Liver (tissue), 9 donors: ENCODE data around the gene HS3ST6. TPM values are rescaled to one million over a fixed set of nuclear protein-coding genes. Genes with fewer than 3 reads are reported as not detected.
A peak's percentile ranks its signal among the peaks of the same experiment; 100 is the strongest.

Experiments
- DNase-seq: peaks from one replicate; pipeline ENCODE4 v3.0.0-alpha.2; 2017; ENCODE audit warnings: low spot score
- H3K27ac ChIP-seq, 2 donors: one replicate each; pipeline ENCODE4 v1.7.0; 2013; ENCODE audit warnings: inconsistent platforms in 2 of 2, low read length in 2 of 2, control low read depth in 1 of 2, low read depth in 1 of 2, mild to moderate bottlenecking in 1 of 2
- H3K27me3 ChIP-seq, 4 donors: one replicate each; pipeline versions ENCODE4 v1.6.1 to v1.7.0; 2013; ENCODE audit warnings: low read length in 3 of 4, inconsistent platforms in 1 of 4, mild to moderate bottlenecking in 1 of 4, moderate library complexity in 1 of 4; ENCODE audit not compliant: control insufficient read depth in 4 of 4, insufficient read depth in 4 of 4
- H3K36me3 ChIP-seq, 4 donors: one replicate each; pipeline versions ENCODE4 v1.6.1 to v1.7.0; 2013; ENCODE audit warnings: low read length in 3 of 4, mild to moderate bottlenecking in 3 of 4, low read depth in 1 of 4, moderate library complexity in 1 of 4; ENCODE audit not compliant: control insufficient read depth in 4 of 4, insufficient read depth in 3 of 4
- H3K4me1 ChIP-seq, 4 donors: one replicate each; pipeline versions ENCODE4 v1.6.1 to v1.7.0; 2013; ENCODE audit warnings: low read length in 3 of 4, mild to moderate bottlenecking in 3 of 4, moderate library complexity in 1 of 4; ENCODE audit not compliant: control insufficient read depth in 4 of 4, insufficient read depth in 4 of 4
- H3K4me3 ChIP-seq, 3 donors: one replicate each; pipeline versions ENCODE4 v1.6.1 to v1.7.0; 2013; ENCODE audit warnings: low read length in 3 of 3, control low read depth in 1 of 3, low read depth in 1 of 3, mild to moderate bottlenecking in 1 of 3
- H3K9ac ChIP-seq, 2 donors: one replicate each; pipeline ENCODE4 v1.7.0; 2013; ENCODE audit warnings: low read length in 2 of 2, mild to moderate bottlenecking in 2 of 2, moderate library complexity in 2 of 2, control low read depth in 1 of 2, low read depth in 1 of 2
- H3K9me3 ChIP-seq, 4 donors: one replicate each; pipeline versions ENCODE4 v1.6.1 to v1.7.0; 2013; ENCODE audit warnings: low read length in 3 of 4; ENCODE audit not compliant: control insufficient read depth in 4 of 4
- EGR1 ChIP-seq, 2 donors: IDR thresholded peaks; 2 replicates each; pipeline ENCODE4 v1.6.1; 2016 to 2018; ENCODE audit warnings: antibody characterized with exemption in 2 of 2, low read depth in 2 of 2
- FOXA1 ChIP-seq: IDR thresholded peaks from 2 replicates; pipeline ENCODE4 v1.6.1; 2016; ENCODE audit warnings: antibody characterized with exemption
- FOXA2 ChIP-seq: IDR thresholded peaks from 2 replicates; pipeline ENCODE4 v1.6.1; 2016; ENCODE audit warnings: antibody characterized with exemption
- GABPA ChIP-seq, 2 donors: IDR thresholded peaks in 1 of 2; conservative IDR thresholded peaks in 1 of 2; 2 replicates each; pipeline ENCODE4 v1.6.1; 2016; ENCODE audit warnings: antibody characterized with exemption in 2 of 2, mild to moderate bottlenecking in 1 of 2, moderate library complexity in 1 of 2
- HNF4A ChIP-seq, 2 donors: conservative IDR thresholded peaks; 2 replicates each; pipeline ENCODE4 v1.6.1; 2016; ENCODE audit warnings: antibody characterized with exemption in 2 of 2, mild to moderate bottlenecking in 2 of 2
- HNF4G ChIP-seq: IDR thresholded peaks from 2 replicates; pipeline ENCODE4 v1.6.1; 2016; ENCODE audit warnings: antibody characterized with exemption
- JUND ChIP-seq, 2 donors: IDR thresholded peaks; 2 replicates each; pipeline ENCODE4 v1.6.1; 2016; ENCODE audit warnings: antibody characterized with exemption in 2 of 2
- NR2F2 ChIP-seq: IDR thresholded peaks from 2 replicates; pipeline ENCODE4 v1.6.1; 2016; ENCODE audit warnings: antibody characterized with exemption
- RAD21 ChIP-seq, 2 donors: IDR thresholded peaks; 2 replicates each; pipeline ENCODE4 v1.6.1; 2016; ENCODE audit warnings: antibody characterized with exemption in 2 of 2, mild to moderate bottlenecking in 2 of 2
- RXRA ChIP-seq, 2 donors: IDR thresholded peaks; 2 replicates each; pipeline ENCODE4 v1.6.1; 2017 to 2018; ENCODE audit warnings: antibody characterized with exemption in 2 of 2, mild to moderate bottlenecking in 1 of 2
- SP1 ChIP-seq: IDR thresholded peaks from 2 replicates; pipeline ENCODE4 v1.6.1; 2018; ENCODE audit warnings: antibody characterized with exemption, mild to moderate bottlenecking
- TAF1 ChIP-seq: conservative IDR thresholded peaks from 2 replicates; pipeline ENCODE4 v1.6.1; 2016; ENCODE audit warnings: antibody characterized with exemption, mild to moderate bottlenecking
- YY1 ChIP-seq: IDR thresholded peaks from 2 replicates; pipeline ENCODE4 v1.6.1; 2016; ENCODE audit warnings: antibody characterized with exemption, mild to moderate bottlenecking
- WGBS: extraction: QIAGEN DNeasy Blood & Tissue Kit; methylation state at CpG from one replicate; pipeline ENCODE4 v1.1.7; 2013; 5-methylcytosine and 5-hydroxymethylcytosine counted together
- polyA plus RNA-seq, 2 donors: library from polyadenylated mRNA; stranded (reverse) in 1 of 2; unstranded in 1 of 2; fragments of 200-250 nt in 1 of 2; fragments of >200 nt in 1 of 2; fragmentation: Nextera tagmentation in 1 of 2; extraction: Ambion mirVana in 1 of 2; gene quantifications; one replicate each; pipeline versions ENCODE4 v1.2.1 to v1.2.3, GENCODE V29; 2013 to 2015
- total RNA-seq, 2 donors: library from RNA; depleted of rRNA; stranded (reverse); fragments of >200 nt; gene quantifications; one replicate each; pipeline ENCODE4 v1.2.3, GENCODE V29; 2014
- TF ChIP-seq, protein P1 (sequence below): fragments of 150-350 bp; IDR thresholded peaks from 2 replicates; pipeline ENCODE4 v1.5.1; 2017; ENCODE audit warnings: improper control_type of control experiment, low read depth, low read length; ENCODE audit not compliant: missing input control
- TF ChIP-seq, protein P2 (sequence below): IDR thresholded peaks from 2 replicates; pipeline ENCODE4 v1.6.1; 2016; ENCODE audit warnings: antibody characterized with exemption, mild to moderate bottlenecking
- TF ChIP-seq, protein P3 (sequence below): IDR thresholded peaks from 2 replicates; pipeline ENCODE4 v1.6.1; 2016; ENCODE audit warnings: antibody characterized with exemption
- TF ChIP-seq, protein P4 (sequence below): IDR thresholded peaks from 2 replicates; pipeline ENCODE4 v1.6.1; 2016; ENCODE audit warnings: antibody characterized with exemption
- TF ChIP-seq, protein P5 (sequence below): IDR thresholded peaks from 2 replicates; pipeline ENCODE4 v1.6.1; 2016; ENCODE audit warnings: antibody characterized with exemption
- donor health status: healthy.
- donor health status: healthy.
- donor health status: healthy.
- donor health status: healthy.
- donor health status: healthy.

HS3ST6 gene
- total and polyA plus RNA-seq, 4 donors, result not detected

DNA sequence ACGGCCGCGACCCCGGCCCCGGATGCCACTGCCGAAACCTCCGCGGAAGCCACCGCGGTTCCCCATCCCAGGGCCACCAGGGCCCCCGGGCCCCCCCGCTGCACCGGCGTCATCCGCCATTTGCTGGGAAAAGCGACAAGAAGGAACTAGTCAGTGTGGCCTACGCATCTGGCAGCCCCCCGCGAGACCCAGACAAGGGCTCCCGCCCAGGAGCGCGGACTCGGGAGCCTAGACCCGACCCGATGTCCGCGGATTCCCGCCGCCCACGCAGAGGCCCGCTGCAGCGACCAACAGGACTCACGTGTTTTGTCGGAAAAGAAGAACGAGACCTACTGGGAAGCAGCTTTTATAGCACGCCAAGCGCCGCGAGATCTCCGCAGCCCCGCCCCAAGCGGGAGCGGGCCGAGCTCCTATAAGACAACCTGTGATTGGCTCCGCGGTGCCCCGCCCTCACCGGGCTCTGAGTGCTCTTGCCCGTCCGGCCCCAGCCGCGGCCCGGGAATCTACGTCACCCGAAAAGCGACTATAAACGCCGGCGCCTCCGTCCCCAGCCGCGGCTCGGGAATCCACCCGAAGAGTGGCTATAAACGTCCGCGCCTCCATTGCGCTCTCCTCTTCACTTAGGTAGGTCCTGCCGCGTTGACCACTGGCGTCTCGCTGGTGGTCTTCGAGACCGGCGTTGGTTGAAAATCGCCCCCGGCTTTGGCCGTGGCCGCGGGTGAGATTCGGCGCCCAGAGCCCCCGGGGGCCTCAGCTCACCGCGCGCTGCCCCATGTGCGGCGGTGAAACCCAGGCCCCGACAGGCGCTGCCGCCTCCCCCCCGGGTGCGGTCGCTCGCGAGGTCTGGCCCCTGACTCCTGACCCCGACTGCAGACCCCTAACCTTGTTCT, 46.5 kb upstream of the HS3ST6 start, which contains the start of gene RPS2:
Gene RPS2, minus strand, starts transcription at position 321 of the 890 bp plus-strand sequence. Its CDS starts 201 bp downstream, at position 120.
- 1% methylated on average over 97 of the region's 97 CpGs for WGBS
- Histone ChIP-seq H3K27me3 (no peaks in the 10 kb centered on the region), H3K36me3 (peaks cover 0 to 26% (median 7%) of the 10 kb centered on the region in 4 donors), H3K9ac (peak within 1 kb of the TSS; percentile 61 to 99), H3K9me3 (no peaks in the 10 kb centered on the region), H3K4me3 (peak within 1 kb of the TSS; percentile 81 to 97 (median 82)), H3K4me1 (peaks cover 4 to 30% (median 25%) of the 10 kb centered on the region in 4 donors), H3K27ac (peak within 1 kb of the TSS; percentile 89 to 93)
- DNase-seq, result peak; percentile 96
- TF ChIP-seq RXRA (IDR thresholded peaks at IDR 0.05) (peak; percentile 22 to 33), NR2F2 (peak; percentile 20), EGR1 (IDR thresholded peaks at IDR 0.05; ENCODE audit: low read depth in 2 of 2) (peak; percentile 95 to 98), HNF4G (no peak), GABPA (IDR thresholded peaks at IDR 0.05 in 1 of 2, conservative IDR thresholded peaks at IDR 0.05 in 1 of 2) (peak in 1 of 2 donors; percentile 81), HNF4A (conservative IDR thresholded peaks at IDR 0.05) (peak in 1 of 2 donors; percentile 13), FOXA2 (no peak), JUND (IDR thresholded peaks at IDR 0.05) (no peak), SP1 (peak; percentile 93), YY1 (peak; percentile 94), RAD21 (IDR thresholded peaks at IDR 0.05) (no peak), TAF1 (peak; percentile 99), FOXA1 (no peak)
- TF ChIP-seq, protein P1, sequence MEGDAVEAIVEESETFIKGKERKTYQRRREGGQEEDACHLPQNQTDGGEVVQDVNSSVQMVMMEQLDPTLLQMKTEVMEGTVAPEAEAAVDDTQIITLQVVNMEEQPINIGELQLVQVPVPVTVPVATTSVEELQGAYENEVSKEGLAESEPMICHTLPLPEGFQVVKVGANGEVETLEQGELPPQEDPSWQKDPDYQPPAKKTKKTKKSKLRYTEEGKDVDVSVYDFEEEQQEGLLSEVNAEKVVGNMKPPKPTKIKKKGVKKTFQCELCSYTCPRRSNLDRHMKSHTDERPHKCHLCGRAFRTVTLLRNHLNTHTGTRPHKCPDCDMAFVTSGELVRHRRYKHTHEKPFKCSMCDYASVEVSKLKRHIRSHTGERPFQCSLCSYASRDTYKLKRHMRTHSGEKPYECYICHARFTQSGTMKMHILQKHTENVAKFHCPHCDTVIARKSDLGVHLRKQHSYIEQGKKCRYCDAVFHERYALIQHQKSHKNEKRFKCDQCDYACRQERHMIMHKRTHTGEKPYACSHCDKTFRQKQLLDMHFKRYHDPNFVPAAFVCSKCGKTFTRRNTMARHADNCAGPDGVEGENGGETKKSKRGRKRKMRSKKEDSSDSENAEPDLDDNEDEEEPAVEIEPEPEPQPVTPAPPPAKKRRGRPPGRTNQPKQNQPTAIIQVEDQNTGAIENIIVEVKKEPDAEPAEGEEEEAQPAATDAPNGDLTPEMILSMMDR, result no peak
- TF ChIP-seq, protein P2, sequence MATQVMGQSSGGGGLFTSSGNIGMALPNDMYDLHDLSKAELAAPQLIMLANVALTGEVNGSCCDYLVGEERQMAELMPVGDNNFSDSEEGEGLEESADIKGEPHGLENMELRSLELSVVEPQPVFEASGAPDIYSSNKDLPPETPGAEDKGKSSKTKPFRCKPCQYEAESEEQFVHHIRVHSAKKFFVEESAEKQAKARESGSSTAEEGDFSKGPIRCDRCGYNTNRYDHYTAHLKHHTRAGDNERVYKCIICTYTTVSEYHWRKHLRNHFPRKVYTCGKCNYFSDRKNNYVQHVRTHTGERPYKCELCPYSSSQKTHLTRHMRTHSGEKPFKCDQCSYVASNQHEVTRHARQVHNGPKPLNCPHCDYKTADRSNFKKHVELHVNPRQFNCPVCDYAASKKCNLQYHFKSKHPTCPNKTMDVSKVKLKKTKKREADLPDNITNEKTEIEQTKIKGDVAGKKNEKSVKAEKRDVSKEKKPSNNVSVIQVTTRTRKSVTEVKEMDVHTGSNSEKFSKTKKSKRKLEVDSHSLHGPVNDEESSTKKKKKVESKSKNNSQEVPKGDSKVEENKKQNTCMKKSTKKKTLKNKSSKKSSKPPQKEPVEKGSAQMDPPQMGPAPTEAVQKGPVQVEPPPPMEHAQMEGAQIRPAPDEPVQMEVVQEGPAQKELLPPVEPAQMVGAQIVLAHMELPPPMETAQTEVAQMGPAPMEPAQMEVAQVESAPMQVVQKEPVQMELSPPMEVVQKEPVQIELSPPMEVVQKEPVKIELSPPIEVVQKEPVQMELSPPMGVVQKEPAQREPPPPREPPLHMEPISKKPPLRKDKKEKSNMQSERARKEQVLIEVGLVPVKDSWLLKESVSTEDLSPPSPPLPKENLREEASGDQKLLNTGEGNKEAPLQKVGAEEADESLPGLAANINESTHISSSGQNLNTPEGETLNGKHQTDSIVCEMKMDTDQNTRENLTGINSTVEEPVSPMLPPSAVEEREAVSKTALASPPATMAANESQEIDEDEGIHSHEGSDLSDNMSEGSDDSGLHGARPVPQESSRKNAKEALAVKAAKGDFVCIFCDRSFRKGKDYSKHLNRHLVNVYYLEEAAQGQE, result peak; percentile 90
- TF ChIP-seq, protein P3, sequence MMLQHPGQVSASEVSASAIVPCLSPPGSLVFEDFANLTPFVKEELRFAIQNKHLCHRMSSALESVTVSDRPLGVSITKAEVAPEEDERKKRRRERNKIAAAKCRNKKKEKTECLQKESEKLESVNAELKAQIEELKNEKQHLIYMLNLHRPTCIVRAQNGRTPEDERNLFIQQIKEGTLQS, result no peak
- TF ChIP-seq, protein P4, sequence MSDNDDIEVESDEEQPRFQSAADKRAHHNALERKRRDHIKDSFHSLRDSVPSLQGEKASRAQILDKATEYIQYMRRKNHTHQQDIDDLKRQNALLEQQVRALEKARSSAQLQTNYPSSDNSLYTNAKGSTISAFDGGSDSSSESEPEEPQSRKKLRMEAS, result peak; percentile 62
- TF ChIP-seq, protein P5, sequence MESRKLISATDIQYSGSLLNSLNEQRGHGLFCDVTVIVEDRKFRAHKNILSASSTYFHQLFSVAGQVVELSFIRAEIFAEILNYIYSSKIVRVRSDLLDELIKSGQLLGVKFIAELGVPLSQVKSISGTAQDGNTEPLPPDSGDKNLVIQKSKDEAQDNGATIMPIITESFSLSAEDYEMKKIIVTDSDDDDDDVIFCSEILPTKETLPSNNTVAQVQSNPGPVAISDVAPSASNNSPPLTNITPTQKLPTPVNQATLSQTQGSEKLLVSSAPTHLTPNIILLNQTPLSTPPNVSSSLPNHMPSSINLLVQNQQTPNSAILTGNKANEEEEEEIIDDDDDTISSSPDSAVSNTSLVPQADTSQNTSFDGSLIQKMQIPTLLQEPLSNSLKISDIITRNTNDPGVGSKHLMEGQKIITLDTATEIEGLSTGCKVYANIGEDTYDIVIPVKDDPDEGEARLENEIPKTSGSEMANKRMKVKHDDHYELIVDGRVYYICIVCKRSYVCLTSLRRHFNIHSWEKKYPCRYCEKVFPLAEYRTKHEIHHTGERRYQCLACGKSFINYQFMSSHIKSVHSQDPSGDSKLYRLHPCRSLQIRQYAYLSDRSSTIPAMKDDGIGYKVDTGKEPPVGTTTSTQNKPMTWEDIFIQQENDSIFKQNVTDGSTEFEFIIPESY, result peak; percentile 99
